ENCODE measurements around the gene TSPAN9. TPM values are rescaled to one million over a fixed set of nuclear protein-coding genes. Genes with fewer than 3 reads are reported as not detected.

TSPAN9 gene
- total RNA-seq, 4 donors from 2014 or later = 9.9 to 47.3 (median 15.4) TPM

- no peak for TF ChIP-seq CTCF (IDR thresholded peaks at IDR 0.05; ENCODE audit: low read depth)
Measured at GRCh38 chr12:3182426-3182825, 105.2 kb downstream of the TSPAN9 start.

GRCh38 chr12:3184485-3184884 is 107.3 kb downstream of the TSPAN9 start:
- TF ChIP-seq CTCF (IDR thresholded peaks at IDR 0.05; ENCODE audit: low read depth) = no peak

DNA sequence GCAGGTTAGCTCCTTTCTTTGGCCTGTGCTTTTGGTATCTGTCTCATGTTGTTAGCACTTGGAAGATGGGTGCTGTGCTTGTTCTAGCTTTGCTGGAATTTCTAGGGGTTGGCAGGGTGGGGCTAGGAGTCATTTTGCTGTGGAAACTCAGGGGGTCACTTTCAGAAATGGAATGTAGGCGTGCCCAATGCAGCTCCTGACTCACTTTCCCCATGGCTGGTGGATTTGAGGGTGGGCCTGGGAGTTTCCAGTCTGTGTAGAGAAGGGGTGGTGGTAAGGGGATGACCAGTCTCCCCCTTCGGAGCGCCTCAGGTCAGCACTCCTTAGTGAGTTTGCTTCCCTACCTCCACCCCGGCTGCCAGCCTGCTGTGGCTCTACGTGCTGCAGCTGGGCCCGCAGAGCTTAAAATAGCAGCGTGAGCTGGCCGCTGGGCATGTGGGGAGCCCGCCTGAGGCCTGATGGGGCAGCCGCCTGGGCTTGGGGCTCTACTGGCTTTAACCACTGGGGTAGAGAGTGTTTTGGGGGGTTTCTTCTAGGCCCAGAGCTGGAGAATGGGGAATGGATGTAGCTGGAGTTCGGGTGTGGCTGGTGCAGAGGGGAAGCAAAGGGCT is 108.2 kb downstream of the TSPAN9 start:
- no peak for TF ChIP-seq CTCF (IDR thresholded peaks at IDR 0.05; ENCODE audit: low read depth)

GRCh38 chr12:3186546-3187215 is 109.5 kb downstream of the TSPAN9 start:
- TF ChIP-seq CTCF (IDR thresholded peaks at IDR 0.05; ENCODE audit: low read depth) = no peak

- no peak for TF ChIP-seq CTCF (IDR thresholded peaks at IDR 0.05; ENCODE audit: low read depth)
Measured at GRCh38 chr12:3187846-3188770, 110.9 kb downstream of the TSPAN9 start.

- TF ChIP-seq CTCF (IDR thresholded peaks at IDR 0.05; ENCODE audit: low read depth) = no peak
Measured at GRCh38 chr12:3189282-3189681, 112.1 kb downstream of the TSPAN9 start.

DNA sequence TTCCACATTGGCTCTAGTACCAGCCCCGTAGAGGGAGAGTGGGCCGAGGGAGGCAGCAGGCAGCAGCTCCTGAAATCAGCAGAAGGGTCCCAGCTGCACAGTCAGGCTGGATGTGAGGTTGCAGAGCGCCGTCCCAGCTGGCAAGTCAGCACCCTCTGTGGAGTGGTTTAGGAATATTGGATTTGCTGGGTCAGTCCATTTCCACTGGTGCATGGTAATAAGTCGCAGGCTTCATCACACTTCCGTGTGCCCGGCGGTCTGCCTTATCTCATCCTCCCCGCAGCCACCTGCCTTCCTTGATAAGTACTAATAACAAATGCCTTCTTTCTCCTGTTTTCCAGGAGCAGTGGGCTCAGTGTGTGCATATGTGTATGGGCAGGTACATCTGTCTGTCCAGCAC is 112.9 kb downstream of the TSPAN9 start:
- TF ChIP-seq CTCF (IDR thresholded peaks at IDR 0.05; ENCODE audit: low read depth) = no peak
